HG03575 (cell line): ENCODE data around the gene ZNF786.
"Not testable (repeated sequence)": the region's sequence is repeated elsewhere in the genome, so short reads cannot be mapped to it uniquely, and the experiment has no call there.

Experiments used
- ATAC-seq: cut with Tn5 transposase; IDR thresholded peaks from one replicate; pipeline ENCODE4 v1.9.1; 2021; ENCODE audit not compliant: unreplicated experiment, insufficient number of reproducible peaks, low FRiP score; ENCODE audit errors: extremely low read depth

The ZNF786 gene, protein sequence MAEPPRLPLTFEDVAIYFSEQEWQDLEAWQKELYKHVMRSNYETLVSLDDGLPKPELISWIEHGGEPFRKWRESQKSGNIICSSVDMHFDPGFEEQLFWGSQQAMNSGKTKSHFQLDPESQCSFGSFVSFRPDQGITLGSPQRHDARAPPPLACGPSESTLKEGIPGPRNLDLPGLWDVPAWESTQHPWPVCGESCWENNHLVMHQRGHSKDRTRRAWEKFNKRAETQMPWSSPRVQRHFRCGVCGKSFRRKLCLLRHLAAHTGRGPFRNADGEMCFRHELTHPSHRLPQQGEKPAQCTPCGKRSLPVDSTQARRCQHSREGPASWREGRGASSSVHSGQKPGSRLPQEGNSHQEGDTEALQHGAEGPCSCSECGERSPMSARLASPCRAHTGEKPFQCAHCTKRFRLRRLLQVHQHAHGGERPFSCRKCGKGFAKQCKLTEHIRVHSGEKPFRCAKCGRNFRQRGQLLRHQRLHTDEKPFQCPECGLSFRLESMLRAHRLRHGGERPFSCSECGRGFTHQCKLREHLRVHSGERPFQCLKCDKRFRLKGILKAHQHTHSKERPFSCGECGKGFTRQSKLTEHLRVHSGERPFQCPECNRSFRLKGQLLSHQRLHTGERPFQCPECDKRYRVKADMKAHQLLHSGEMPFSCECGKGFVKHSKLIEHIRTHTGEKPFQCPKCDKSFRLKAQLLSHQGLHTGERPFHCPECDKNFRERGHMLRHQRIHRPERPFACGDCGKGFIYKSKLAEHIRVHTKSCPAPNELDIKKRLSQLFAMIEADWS

DNA sequence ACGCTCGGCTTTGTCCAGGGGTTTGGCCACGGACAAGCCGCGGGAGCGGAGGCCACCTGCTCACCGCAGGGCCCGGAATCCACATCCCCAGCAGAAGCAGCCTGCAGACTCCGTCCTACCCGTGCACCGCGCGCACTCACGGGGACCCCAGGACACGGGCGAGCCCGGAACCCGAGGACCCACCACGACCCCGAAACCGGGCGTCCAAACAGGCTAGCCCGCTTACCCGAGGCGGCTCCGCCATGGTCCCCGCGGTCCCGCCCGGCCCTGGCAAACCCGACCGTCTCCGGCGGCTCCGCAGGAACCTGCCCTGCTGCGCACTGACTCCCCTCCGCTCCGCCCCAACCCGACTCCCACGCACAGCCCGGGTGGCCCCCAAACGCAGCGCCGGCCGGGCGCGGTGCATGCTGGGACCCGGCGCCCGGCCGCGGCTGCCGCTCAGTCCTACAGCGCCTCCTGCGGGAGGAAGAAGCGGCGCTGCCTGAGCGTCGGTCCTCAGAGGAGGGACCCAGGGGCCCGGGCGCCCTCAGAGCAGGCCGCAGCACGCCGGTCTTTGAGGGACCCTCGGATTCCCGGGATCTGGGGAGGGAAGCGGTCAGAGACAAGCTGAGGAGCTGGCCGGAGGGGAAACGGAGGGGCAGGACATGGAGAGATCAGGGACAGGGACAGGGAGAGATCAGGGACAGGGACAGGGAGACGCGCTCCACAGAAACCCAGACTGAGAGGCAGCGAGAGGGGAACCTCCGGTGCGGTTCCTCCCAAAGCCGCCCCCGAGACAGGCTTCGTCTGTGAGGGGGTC, at the start of gene ZNF786:
TSS of gene ZNF786 (minus strand) at position 322 of the 799 bp plus-strand sequence. CDS start at position 244, 78 bp downstream.
- peak; percentile 46 for ATAC-seq

DNA sequence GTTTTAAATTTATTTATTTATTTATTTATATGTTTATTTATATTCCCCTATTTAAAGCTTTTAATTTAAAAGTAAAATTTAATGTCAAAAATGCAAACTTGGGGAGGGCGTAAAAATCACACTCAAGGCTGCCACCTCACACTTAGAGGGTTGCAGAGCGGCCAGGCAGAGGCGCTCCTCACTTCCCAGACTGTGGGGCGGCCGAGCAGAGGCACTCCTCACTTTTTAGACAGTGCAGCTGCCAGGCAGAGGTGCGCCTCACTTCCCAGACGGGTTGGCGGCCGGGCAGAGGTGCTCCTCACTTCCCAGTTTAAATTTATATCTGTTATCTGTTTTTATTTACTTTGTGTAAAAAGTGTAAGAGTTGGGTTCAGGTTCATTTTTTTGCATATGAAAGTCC, 45.6 kb upstream of the ZNF786 start:
- ATAC-seq = no peak

DNA sequence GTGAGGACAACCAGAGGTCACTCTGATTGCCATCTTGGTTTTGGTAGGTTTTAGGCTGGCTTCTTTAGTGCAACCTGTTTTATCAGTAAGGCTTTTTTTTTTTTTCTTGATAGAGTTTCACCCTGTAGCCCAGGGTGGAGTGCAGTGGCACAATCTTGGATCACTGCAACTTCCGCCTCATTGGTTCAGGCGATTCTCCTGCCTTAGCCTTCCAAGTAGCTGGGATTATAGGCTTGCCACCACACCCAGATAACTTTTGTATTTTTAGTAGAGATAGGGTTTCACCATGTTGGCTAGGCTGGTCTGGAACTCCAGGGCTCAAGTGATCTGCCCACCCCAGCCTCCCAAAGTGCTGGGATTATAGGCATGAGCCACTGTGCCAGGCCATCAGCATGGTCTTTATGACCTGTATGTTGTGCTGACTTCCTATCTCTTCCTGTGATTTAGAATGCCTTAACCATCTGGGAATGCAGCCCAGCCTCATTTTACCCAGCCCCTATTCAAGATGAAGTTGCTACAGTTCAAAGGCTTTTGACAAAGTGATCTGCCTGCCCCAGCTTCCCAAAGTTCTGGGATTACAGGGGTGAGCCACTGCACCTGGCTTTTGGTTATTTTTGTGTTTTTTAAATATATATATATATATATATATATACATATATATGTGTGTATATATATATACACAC, 42.7 kb upstream of the ZNF786 start:
- no peak for ATAC-seq

- ATAC-seq = no peak
Measured at GRCh38 chr7:149130572-149131198, 40.2 kb upstream of the ZNF786 start.

DNA sequence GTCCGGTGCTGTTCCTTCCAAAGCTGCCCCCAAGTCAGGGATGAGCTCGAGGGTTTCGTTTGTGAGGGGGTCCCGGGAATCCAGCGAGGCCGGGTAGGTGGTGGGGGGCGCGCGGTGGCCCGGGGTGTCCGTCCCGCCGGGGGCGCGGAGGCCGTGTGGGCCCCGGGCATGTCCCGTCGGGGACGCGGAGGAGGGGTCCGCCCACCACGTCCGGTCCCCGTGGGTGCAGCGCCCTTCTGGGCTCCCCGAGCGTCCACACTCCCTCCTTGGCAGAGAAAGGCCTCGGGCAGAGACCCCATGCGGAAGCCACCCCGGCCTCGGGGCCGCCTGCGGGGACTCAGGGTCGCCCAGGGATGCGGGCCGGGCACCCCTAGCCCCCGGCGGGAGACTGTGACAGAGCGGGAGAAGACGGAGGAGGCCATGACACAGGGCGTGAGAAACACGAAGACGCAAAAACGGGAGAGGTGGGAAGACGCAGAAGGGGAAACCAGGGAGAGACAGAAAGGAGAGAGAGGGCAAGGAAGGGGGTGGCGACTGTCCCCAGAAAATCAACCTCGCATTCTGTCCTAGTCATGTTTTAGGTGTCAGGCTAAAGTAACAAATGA, 36.2 kb upstream of the ZNF786 start:
- ATAC-seq = no peak

- peak; percentile 46 for ATAC-seq
Measured at GRCh38 chr7:149125863-149126661, 35.5 kb upstream of the ZNF786 start, which contains the start of gene ZNF425. ZNF425 (minus strand) TSS chr7:149126324; CDS start chr7:149126213, 111 bp downstream.

GRCh38 chr7:149125189-149125862, 34.8 kb upstream of the ZNF786 start:
- ATAC-seq = no peak

DNA sequence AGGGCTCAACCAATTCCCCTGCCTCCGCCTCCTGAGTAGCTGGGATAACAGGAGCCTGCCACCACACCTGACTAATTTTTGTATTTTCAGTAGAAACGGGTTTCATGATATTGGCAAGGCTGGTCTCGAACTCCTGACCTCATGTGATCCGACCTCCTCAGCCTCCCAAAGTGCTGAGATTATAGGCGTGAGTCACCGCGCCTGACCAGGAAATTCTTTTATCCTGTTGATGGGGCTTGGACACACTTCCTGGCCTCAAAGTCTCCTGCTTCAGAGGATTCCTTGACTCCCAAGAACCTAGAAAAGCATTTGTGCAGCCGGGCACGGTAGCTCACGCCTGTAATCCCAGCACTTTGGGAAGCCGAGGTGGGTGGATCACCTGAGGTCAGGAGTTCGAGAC, 19.5 kb upstream of the ZNF786 start:
- ATAC-seq = no peak

DNA sequence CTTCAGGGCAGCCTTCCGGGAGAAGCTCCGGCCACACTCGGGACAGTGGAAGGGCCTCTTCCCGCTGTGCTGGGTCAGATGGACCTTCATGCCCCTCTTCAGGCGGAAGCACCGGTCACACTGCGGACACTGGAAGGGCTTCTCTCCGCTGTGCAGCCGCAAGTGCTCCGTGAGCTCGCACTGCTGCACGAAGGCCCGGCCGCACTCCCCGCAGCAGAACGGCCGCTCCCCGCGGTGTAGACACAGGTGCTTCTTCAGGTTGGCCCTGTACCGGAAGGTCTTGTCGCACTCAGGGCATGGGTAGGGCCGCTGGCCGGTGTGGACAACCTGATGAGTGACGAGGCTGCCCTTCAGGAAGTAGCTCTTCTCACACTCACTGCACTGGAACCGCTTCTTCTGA, 14.2 kb upstream of the ZNF786 start:
- ATAC-seq = no peak

DNA sequence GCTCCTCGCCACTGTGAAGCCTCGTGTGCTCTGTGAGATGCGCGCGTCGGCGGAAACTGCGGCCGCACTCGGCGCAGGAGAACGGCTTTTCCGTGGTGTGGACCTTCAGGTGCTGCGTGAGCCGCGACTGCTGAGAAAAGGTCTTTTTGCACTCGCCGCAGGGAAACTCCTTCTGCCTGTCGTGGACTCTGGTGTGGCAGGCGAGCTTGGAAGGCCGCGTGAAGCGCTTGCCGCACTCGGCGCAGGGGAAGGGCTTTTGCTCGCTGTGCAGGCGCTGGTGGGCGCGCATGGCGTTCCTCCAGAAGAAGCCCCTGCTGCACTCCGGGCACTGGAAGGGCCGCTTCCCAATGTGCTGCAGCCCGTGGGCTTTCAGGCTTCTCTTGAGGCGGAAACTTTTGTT, 13.7 kb upstream of the ZNF786 start:
- ATAC-seq = no peak

GRCh38 chr7:149103424-149103823, 12.9 kb upstream of the ZNF786 start:
- ATAC-seq = no peak

- ATAC-seq = no peak
Measured at GRCh38 chr7:149102666-149103065, 12.1 kb upstream of the ZNF786 start.

DNA sequence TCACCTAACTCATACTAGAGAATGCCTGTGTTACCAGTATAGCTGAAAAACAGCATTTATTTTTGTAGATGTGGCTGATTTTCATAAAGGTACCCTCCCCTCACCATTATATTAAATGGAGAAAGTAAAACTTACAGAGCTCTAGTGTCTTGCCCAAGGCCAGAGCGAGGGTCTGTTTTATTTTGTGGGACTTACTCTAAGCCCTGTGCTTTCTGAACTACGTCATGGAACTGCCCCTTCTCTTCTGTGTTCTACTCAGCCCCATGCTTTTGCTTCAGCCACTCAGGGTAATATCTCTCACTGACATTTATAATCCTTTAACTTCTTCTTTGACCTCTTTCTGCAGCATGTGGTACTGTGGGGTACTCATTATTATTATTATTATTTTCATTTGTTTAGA, 10.3 kb upstream of the ZNF786 start:
- ATAC-seq = no peak

DNA sequence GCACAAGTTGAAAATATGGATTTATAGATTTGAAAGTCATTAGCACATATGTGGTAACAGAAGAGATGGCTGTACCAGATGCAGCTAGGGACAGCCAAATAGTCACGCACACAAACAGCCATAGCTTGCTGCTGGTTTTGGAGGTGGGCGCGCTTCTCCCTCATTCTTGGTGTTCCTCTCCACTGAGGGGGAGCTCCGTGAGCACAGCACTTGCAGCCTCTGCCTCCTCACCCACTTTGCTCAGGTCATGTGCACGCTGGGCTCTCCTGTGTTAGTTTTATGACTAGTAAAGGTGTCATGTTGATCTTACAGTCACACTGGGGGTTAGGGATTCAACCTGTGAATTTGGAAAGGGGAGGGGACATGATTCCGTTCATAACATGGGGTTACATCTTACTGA, 8.5 kb upstream of the ZNF786 start:
- no peak for ATAC-seq

DNA sequence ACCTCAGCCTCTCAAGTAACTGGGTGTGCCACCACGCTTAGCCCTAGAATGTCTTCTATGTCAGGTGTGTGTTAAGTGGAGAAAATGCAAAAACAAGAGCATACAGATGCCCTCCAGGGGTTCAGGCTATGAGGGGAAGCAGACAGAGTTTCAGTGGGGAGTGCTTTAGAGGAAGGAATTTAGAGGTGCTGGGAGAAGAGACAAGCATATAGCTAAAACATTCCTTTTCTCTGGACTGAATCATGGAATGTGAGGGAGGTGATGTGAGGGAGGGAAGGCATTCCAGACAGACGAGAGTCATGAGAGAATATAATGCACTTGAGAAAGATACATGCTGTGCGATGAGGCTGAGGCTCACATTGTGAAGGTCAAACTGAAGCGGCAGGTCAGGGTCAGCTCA, 6.6 kb upstream of the ZNF786 start:
- ATAC-seq = no peak

DNA sequence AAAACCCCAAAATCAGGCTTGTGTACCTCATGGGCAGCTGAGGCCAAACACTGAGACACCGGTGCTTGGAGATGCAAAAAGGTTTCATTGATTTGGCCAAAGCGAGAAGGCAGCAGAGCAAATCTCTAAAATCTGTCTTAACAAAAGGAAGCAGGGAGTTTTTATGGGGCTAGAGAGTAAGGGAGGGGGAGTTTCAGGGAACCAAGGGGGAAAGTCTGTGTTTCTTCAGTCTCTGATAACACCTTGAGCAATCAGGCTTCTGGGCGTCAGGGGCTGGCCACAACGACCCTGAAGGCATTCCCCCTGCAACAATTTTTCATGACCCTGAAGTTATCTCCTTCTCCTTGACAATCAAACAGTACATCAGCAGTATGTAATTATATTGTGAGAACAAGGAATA, 2.7 kb upstream of the ZNF786 start:
- no peak for ATAC-seq

DNA sequence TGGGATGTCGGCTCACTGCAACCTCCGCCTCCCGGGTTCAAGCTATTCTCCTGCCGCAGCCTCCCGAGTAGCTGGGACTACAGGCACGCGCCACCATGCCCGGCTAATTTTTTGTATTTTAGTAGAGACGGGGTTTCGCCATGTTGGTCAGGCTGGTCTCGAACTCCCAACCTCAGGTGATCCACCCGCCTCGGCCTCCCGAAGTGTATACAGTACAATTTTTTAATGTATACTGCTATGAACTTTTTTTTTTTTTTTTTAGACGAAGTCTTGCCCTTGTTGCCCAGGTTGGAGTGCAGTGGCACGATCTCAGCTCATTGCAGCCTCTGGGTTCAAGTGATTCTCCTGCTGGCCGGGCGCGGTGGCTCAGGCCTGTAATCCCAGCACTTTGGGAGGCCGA, 1.7 kb upstream of the ZNF786 start:
- not testable (repeated sequence) for ATAC-seq
